ES-I3 (cell line): ENCODE data around the gene KRT23.

ENCODE experiments used
- H3K36me3 ChIP-seq: 2 replicates; pipeline ENCODE4 v1.6.1; 2013; ENCODE audit warnings: mild to moderate bottlenecking, low read length, control low read depth, moderate library complexity; ENCODE audit not compliant: insufficient read depth
- H3K4me1 ChIP-seq: 2 replicates; pipeline ENCODE4 v1.6.1; 2013; ENCODE audit warnings: mild to moderate bottlenecking, control low read depth, low read length; ENCODE audit not compliant: insufficient read depth
- H3K9ac ChIP-seq: 2 replicates; pipeline ENCODE4 v1.6.1; 2013; ENCODE audit warnings: low read depth, mild to moderate bottlenecking, low read length, moderate library complexity
- H3K9me3 ChIP-seq: 2 replicates; pipeline ENCODE4 v1.6.1; 2013; ENCODE audit warnings: mild to moderate bottlenecking, low read length, moderate library complexity; ENCODE audit not compliant: control insufficient read depth, insufficient read depth

KRT23 gene

GRCh38 chr17:40912486-40913210, 24.8 kb downstream of the KRT23 start:
- no peaks in the 10 kb centered on the region for H3K9me3 ChIP-seq
- 0 out of 2 replicates have a peak, but pooled peaks cover 6% of the 10 kb centered on the region for H3K4me1 ChIP-seq
- H3K36me3 ChIP-seq: no peaks in the 10 kb centered on the region; the same call in 1 of the 2 replicates
- H3K9ac ChIP-seq: no peak overlapping the region

GRCh38 chr17:40910441-40910841, 27.0 kb downstream of the KRT23 start:
- Histone ChIP-seq H3K36me3 (no peaks in the 10 kb centered on the region; the same call in 1 of the 2 replicates), H3K4me1 (0 out of 2 replicates have a peak, but pooled peaks cover 1% of the 10 kb centered on the region), H3K9me3 (no peaks in the 10 kb centered on the region), H3K9ac (no peak overlapping the region)

GRCh38 chr17:40909755-40910154, 27.7 kb downstream of the KRT23 start:
- H3K9ac ChIP-seq: no peak overlapping the region
- no peaks in the 10 kb centered on the region for H3K4me1 ChIP-seq
- no peaks in the 10 kb centered on the region; the same call in 1 of the 2 replicates for H3K36me3 ChIP-seq
- H3K9me3 ChIP-seq: no peaks in the 10 kb centered on the region

- no peaks in the 10 kb centered on the region for H3K9me3 ChIP-seq
- no peaks in the 10 kb centered on the region for H3K4me1 ChIP-seq
- H3K9ac ChIP-seq: no peak overlapping the region
- no peaks in the 10 kb centered on the region; the same call in 1 of the 2 replicates for H3K36me3 ChIP-seq
Observed at GRCh38 chr17:40909351-40909750, 28.1 kb downstream of the KRT23 start.

- H3K4me1 ChIP-seq: peaks cover 10% of the 10 kb centered on the region; the same call in 1 of the 2 replicates
- no peak overlapping the region for H3K9ac ChIP-seq
Observed at GRCh38 chr17:40906613-40907012, 30.8 kb downstream of the KRT23 start.

GRCh38 chr17:40905370-40905769, 32.1 kb downstream of the KRT23 start:
- Histone ChIP-seq H3K9ac (no peak overlapping the region), H3K36me3 (no peaks in the 10 kb centered on the region), H3K9me3 (no peaks in the 10 kb centered on the region), H3K4me1 (peaks cover 10% of the 10 kb centered on the region; the same call in 1 of the 2 replicates)

More at GRCh38 chr17:40906613-40907012, 30.8 kb downstream of the KRT23 start:
- Histone ChIP-seq H3K36me3 (no peaks in the 10 kb centered on the region), H3K9me3 (no peaks in the 10 kb centered on the region)

- no peaks in the 10 kb centered on the region for H3K9me3 ChIP-seq
- H3K36me3 ChIP-seq: no peaks in the 10 kb centered on the region
- peaks cover 10% of the 10 kb centered on the region; the same call in 1 of the 2 replicates for H3K4me1 ChIP-seq
- H3K9ac ChIP-seq: no peak overlapping the region
Observed at GRCh38 chr17:40903129-40903847, 34.2 kb downstream of the KRT23 start.

GRCh38 chr17:40902498-40902897, 34.9 kb downstream of the KRT23 start:
- Histone ChIP-seq H3K9me3 (no peaks in the 10 kb centered on the region), H3K4me1 (peaks cover 10% of the 10 kb centered on the region; the same call in 1 of the 2 replicates), H3K9ac (no peak overlapping the region), H3K36me3 (no peaks in the 10 kb centered on the region)

GRCh38 chr17:40901981-40902474, 35.4 kb downstream of the KRT23 start:
- Histone ChIP-seq H3K9me3 (no peaks in the 10 kb centered on the region), H3K36me3 (no peaks in the 10 kb centered on the region), H3K9ac (no peak overlapping the region), H3K4me1 (peaks cover 10% of the 10 kb centered on the region; the same call in 1 of the 2 replicates)

GRCh38 chr17:40900809-40901356, 36.6 kb downstream of the KRT23 start:
- H3K36me3 ChIP-seq: no peaks in the 10 kb centered on the region
- H3K4me1 ChIP-seq: peaks cover 10% of the 10 kb centered on the region; the same call in 1 of the 2 replicates
- no peaks in the 10 kb centered on the region for H3K9me3 ChIP-seq
- no peak overlapping the region for H3K9ac ChIP-seq

- Histone ChIP-seq H3K36me3 (no peaks in the 10 kb centered on the region), H3K4me1 (peaks cover under 1% of the 10 kb centered on the region; the same call in 1 of the 2 replicates), H3K9me3 (no peaks in the 10 kb centered on the region), H3K9ac (no peak overlapping the region)
Observed at GRCh38 chr17:40896916-40897455, 40.5 kb downstream of the KRT23 start.

GRCh38 chr17:40895106-40895730, 42.2 kb downstream of the KRT23 start:
- H3K9me3 ChIP-seq: no peaks in the 10 kb centered on the region
- H3K9ac ChIP-seq: no peak overlapping the region
- H3K4me1 ChIP-seq: no peaks in the 10 kb centered on the region
- H3K36me3 ChIP-seq: no peaks in the 10 kb centered on the region

GRCh38 chr17:40888196-40888720, 49.2 kb downstream of the KRT23 start:
- Histone ChIP-seq H3K9ac (no peak overlapping the region), H3K9me3 (no peaks in the 10 kb centered on the region), H3K4me1 (no peaks in the 10 kb centered on the region), H3K36me3 (no peaks in the 10 kb centered on the region)

- Histone ChIP-seq H3K36me3 (no peaks in the 10 kb centered on the region), H3K9ac (no peak overlapping the region), H3K4me1 (no peaks in the 10 kb centered on the region), H3K9me3 (no peaks in the 10 kb centered on the region)
Observed at GRCh38 chr17:40886090-40886489, 51.4 kb downstream of the KRT23 start.
